HEK293T (cell line): ENCODE results near the gene RNF141.

Source experiments
- ARNT ChIP-seq: fragments of 450-650 bp; IDR thresholded peaks from 2 replicates; pipeline ENCODE4 v1.6.1; 2017; ENCODE audit warnings: mild to moderate bottlenecking
- BHLHE40 ChIP-seq: fragments of 450-650 bp; IDR thresholded peaks from 2 replicates; pipeline ENCODE4 v1.6.1; 2016; ENCODE audit warnings: mild to moderate bottlenecking, moderate library complexity, borderline replicate concordance
- ELF4 ChIP-seq: fragments of 450-650 bp; IDR thresholded peaks from 2 replicates; pipeline ENCODE4 v1.6.1; 2017; ENCODE audit warnings: antibody characterized with exemption
- FOXK2 ChIP-seq: fragments of 450-650 bp; IDR thresholded peaks from 2 replicates; pipeline ENCODE4 v1.6.1; 2016; ENCODE audit warnings: mild to moderate bottlenecking
- HDGF ChIP-seq: fragments of 450-650 bp; IDR thresholded peaks from 2 replicates; pipeline ENCODE4 v1.6.1; 2017; ENCODE audit warnings: antibody characterized with exemption, borderline replicate concordance
- LEF1 ChIP-seq: fragments of 450-650 bp; IDR thresholded peaks from 2 replicates; pipeline ENCODE4 v1.6.1; 2017; ENCODE audit warnings: mild to moderate bottlenecking, borderline replicate concordance
- NFRKB ChIP-seq: fragments of 450-650 bp; IDR thresholded peaks from 2 replicates; pipeline ENCODE4 v1.6.1; 2016; ENCODE audit warnings: mild to moderate bottlenecking, moderate library complexity
- SP1 ChIP-seq: fragments of 450-650 bp; IDR thresholded peaks from 2 replicates; pipeline ENCODE4 v1.6.1; 2017
- SUZ12 ChIP-seq: fragments of 450-650 bp; IDR thresholded peaks from 2 replicates; pipeline ENCODE4 v1.6.1; 2016; ENCODE audit warnings: mild to moderate bottlenecking
- TARDBP ChIP-seq: fragments of 450-650 bp; IDR thresholded peaks from 2 replicates; pipeline ENCODE4 v1.6.1; 2016
- ZNF384 ChIP-seq: fragments of 450-650 bp; IDR thresholded peaks from 2 replicates; pipeline ENCODE4 v1.6.1; 2016
- TF ChIP-seq, protein P1 (sequence below): fragments of 450-650 bp; IDR thresholded peaks from 2 replicates; pipeline ENCODE4 v1.6.1; 2016

DNA sequence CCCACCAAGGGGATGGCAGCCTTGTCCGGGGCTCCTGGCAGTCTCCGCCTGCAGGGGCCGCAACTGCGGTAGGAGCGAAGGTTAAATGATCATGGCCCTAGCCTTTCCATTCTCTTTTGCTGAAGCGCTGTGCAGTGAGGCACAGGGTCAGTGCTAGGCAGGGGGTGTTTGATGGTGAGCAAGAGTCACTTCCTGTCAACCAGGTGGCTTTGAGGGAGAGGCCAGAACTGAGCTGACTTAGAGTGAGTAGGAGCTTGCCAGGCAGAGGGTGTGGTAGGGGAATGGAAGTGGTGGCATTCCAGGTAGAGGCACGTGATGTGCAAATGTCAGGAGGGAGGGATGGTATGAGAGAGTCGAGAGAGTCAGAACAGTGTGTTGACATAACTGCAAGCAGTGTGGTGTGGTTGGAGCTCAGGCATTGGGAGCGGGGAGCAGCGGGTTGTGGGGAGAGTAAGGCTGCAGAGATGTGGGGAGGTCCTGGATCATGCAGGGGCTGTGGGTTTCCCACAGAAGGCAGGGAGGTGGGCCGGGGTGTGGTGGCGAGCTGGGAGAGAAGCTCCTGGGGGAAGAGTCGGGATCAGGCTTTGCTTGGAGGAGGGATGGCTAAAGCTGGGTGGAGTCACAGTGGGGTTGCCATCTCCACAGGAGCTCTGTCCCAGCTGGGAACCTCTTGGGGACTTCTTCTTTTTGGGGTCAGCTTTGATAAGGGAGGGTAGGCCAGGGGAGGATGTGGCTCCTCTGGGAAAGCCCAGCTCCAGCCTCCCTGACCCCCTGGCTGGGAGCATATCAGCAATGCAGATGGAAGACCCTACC lies 52.7 kb downstream of the RNF141 start:
- TF ChIP-seq HDGF (no peak), NFRKB (no peak), BHLHE40 (no peak), ARNT (no peak), SUZ12 (no peak), SP1 (no peak), ZNF384 (no peak), ELF4 (no peak), TARDBP (no peak), FOXK2 (no peak), LEF1 (no peak)
- TF ChIP-seq, protein P1, sequence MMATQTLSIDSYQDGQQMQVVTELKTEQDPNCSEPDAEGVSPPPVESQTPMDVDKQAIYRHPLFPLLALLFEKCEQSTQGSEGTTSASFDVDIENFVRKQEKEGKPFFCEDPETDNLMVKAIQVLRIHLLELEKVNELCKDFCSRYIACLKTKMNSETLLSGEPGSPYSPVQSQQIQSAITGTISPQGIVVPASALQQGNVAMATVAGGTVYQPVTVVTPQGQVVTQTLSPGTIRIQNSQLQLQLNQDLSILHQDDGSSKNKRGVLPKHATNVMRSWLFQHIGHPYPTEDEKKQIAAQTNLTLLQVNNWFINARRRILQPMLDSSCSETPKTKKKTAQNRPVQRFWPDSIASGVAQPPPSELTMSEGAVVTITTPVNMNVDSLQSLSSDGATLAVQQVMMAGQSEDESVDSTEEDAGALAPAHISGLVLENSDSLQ: no peak
